HG02884 (cell line): Measurements from ENCODE around the gene ZNF630.
"Not testable (repeated sequence)": the region's sequence is repeated elsewhere in the genome, so short reads cannot be mapped to it uniquely, and the experiment has no call there.

Experiments
- ATAC-seq: cut with Tn5 transposase; IDR thresholded peaks from one replicate; pipeline ENCODE4 v1.9.1; 2021; ENCODE audit warnings: mild to moderate bottlenecking, moderate library complexity; ENCODE audit not compliant: unreplicated experiment

ZNF630 gene

DNA sequence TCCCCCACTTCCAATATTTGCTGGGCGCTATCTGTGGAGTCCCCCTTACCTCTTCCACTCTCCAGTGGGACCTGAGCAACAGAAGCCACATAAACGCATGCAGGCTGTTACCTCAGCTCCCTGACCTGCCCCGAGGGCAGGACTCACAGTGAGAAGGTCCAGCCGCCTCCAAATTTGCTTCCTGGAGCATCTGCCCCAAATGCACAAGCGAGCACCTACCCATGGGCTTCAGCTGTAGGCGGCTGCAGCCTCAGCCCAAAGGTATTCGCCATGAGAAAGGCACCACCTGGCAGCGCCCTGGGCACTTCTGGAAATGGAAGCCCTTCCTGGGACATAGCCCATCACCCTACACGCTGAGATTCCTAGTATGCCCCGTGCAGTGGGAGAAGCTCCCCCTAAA lies 41.2 kb downstream of the ZNF630 start:
- no peak for ATAC-seq

DNA sequence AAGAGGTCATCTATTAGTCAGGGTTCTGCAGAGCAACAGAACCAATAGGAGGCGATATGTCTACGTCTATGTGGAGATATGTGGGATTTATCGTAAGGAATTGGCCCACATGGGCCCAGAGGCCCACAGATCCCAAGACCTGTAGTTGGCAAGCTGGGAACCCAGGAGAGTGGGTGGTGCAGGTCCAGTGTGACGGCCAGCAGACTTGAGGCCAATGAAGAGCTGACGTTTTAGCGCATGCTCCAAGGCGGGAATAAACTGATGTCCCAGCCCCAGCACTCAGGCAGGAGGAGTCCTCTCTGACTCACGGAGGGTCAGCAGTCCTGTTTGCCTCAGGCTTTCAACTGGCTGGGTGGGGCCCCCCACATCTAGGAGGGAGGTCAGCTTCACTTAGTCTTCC lies 43.3 kb downstream of the ZNF630 start:
- ATAC-seq = no peak

DNA sequence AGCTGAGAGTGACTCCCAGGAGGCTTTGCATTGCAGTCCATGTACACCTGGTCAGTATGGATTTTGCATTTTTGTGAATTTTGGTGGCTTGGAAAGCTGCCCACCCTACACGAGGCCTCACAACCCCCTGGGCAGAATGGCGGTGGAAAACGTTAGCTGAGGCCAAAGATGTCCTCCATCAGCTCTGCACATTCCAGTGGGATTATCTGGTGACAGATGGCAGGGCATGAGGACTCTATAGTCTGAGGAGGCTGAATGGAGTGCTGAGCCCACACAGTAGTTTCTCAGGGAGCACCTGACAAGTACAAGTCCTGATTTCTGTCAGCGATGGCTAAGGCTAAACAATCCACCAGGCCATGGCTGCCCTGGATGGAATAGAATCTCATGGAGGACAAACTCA lies 43.9 kb downstream of the ZNF630 start:
- ATAC-seq = not testable (repeated sequence)

DNA sequence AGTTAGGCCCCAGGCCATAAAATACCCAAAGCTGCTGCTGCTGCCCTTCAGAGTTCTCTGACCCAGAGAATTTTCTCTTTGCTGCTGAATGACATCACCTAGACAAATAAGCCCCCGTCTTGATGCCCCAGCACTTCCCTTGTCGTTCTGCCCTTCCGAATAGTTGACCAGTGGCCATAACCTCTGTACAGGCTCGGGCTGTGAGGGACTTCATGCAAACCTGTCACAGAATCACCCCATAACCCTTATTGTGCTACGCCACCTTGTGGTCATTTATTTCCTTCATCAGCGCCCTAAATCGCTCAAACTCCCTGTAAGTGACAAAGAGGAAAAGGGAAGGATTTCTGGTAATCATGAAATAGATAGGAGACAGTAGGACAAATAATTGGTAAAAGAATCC lies 45.9 kb downstream of the ZNF630 start:
- ATAC-seq = no peak

DNA sequence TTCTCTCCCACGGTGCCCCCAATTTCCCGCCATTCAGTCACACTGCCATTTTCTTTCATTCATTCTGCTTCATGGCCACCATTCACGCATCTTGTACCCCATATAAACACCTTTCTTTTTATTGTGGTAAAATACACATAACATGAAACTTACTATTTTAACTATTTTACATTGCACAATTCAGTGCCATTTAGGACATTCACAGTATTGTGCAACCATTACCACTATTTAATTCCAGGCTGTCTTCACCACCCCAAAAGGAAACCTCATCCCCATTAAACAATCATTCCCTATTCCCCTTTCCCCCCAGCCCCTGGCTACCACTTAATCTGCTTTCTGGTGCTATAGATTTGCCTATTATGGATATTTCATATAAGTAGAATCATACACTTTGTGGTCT lies 48.7 kb downstream of the ZNF630 start:
- ATAC-seq = no peak

DNA sequence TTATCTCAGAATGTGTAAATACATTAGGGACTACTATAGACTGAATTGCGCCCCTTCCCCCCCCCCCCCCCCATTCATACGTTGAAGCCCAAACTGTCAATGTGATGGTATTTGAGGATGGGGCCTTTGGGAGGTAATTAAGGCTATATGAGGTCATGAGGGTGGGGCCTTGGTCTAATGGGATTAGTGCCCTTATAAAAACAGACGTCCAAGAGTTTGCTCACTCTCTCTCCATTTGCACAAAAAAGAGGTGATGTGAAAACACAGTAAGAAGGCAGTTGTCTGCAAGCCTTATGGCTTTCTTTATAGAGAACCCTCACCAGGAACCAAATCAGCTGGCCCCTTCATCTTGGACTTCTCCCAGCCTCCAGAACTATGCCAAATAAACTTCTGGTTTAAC lies 49.3 kb downstream of the ZNF630 start:
- ATAC-seq = no peak

DNA sequence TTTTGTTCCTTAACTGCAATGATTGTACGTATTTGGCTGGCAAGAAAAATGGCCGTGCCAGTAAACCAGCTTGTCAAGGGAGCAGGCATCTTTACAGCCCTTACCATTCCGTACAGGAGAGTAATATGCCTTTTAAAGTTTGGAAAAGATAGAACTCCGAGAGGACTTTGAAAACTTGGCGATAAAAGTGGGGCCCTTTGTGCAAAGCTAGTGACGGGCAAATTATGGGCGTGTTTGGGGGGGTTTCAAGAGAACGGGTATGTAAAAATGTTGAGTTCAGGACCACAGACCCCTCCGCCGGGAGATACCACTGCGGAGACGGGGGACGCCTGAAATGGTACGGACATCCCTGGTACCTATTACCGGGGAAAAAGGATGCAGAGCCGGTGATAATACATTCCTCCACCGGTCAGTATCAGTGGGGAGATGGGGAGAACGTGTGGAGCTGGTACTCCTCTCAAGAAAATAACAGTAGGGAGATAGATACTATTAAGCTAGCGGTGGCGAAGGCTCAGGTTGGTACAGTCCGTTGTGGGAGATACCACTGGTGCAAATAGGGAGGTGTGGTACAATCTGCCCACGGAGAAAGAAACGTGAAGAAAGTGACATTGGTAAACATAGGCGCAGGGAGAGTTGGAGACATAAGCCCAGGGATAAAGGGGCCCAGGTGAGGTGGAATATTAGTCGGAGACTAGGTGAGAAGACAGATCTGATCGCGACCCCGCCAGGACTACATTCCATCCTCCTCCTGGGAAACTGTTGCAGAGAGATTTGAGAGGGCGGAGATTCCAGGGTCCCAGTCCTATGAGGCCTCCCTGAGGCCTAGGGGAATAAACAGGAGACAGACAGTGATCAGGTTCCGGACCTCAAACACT lies 50.2 kb downstream of the ZNF630 start:
- ATAC-seq = no peak

DNA sequence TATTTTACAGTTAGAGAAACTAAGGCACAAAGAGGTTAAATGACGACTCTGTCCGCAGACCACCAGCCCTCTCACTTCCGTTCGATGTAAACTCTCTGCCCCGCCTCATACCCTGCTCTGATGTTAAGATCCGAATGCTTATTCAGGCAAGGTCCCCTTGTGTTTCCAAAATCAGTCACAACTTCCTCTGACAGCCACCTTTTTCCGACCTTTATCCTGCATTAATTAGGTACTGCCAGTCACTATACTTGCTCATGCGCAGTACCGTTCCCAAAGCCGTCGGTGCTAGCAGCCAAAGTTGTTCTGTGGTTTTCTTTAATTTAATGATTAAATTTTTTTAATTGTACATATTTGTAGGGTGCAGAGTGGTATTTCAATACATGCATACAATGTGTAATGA lies 51.0 kb downstream of the ZNF630 start:
- ATAC-seq = not testable (repeated sequence)

DNA sequence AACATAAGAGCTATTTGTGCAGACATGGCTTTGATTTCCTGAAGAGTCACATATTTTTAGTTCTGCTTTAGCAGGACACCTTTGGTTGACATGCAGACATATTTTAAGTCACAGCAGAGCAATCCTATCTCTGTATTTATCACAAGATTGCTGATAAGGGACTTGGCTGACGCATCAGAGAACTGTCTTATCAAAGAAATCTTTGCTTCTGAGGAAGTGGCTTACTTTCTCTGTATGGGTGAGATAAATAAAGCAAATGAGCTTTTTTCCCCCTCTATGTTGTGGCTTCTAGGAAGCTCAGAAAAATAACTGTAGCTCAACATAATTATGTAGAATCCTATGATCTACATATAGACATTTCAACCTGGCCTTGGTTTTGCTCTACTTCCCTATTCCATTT lies 51.5 kb downstream of the ZNF630 start:
- not testable (repeated sequence) for ATAC-seq

DNA sequence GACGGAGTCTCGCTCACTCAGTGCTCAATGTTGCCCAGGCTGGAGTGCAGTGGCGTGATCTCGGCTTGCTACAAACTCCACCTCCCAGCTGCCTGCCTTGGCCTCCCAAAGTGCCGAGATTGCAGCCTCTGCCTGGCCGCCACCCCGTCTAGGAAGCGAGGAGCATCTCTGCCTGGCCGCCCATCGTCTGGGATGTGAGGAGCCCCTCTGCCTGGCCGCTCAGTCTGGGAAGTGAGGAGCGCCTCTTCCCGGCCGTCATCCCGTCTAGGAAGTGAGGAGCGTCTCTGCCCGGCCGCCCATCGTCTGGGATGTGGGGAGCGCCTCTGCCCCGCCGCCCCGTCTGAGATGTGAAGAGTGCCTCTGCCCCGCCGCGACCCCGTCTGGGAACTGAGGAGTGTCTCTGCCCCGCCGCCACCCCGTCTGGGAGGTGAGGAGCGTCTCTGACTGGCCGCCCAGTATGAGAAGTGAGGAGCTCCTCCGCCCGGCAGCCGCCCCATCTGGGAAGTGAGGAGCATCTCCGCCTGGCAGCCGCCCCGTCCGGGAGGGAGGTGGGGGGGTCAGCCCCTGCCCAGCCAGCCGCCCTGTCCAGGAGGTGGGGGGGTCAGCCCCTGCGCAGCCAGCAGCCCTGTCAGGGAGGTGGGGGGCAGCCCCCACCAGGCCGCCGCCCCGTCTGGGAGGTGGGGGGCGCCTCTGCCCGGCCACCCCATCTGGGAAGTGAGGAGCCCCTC lies 54.7 kb downstream of the ZNF630 start:
- not testable (repeated sequence) for ATAC-seq

DNA sequence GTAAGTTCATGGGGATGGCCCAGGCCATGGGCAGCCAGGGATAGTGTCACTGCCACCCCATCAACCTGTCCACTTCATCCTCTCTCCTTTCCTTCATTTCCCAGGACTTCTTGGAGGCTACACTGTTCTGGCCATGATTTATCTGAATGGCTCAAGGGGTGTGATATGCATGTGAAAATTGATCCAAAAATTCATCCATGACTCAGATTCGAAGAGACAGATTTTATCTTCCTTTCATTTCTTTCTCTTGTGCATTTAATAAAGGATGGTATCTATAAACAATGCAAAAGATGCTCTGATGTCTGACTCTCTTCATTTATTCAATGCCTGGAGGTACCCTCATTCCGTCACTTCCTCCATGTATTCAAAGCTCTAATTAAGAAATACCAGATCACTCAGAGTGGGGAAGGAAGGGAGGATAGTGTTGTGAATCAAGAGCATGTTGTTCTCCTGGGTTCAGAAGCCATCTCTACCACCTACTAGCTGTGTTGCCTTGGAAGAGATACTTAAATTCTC lies 61.9 kb downstream of the ZNF630 start:
- not testable (repeated sequence) for ATAC-seq
